NCI-H2196 (cell line): Measurements from ENCODE around the gene LAMB3.

Source experiments
- DNase-seq: peaks from one replicate; lab custom pipeline; 2025; ENCODE audit not compliant: unreplicated experiment; lab: John Stamatoyannopoulos, UW

The LAMB3 gene

GRCh38 chr1:209565759-209566678 is 86.2 kb downstream of the LAMB3 start:
- peak; percentile 84 for DNase-seq
